HepG2 (cell line): Measurements from ENCODE around the gene RBMS2. TPM values are rescaled to one million over a fixed set of nuclear protein-coding genes. Genes with fewer than 3 reads are reported as not detected.

ENCODE experiments used
- ATAC-seq: fragments of 200-7000 bp; cut with Tn5 transposase; 3 replicates; pipeline ENCODE4 v1.9.1; 2020; ENCODE audit warnings: mild to moderate bottlenecking, moderate library complexity
- BruUV-seq: library from RNA; stranded (reverse); fragments of 400-500 nt; replicated peaks from 2 replicates; lab custom pipeline; 2021; lab: Mats Ljungman, UMichigan
- CTCF ChIA-PET: fragments of 300-600 bp; formaldehyde crosslinking; extraction: SDS; loops from one replicate; lab custom pipeline; 2021; ENCODE audit warnings: low total read pairs, inconsistent platforms, low intra/inter-chr PET ratio; lab: Yijun Ruan, JAX
- POLR2A ChIA-PET: fragments of 350-600 bp; sonication (Branson Sonifier 250); formaldehyde crosslinking; loops from one replicate; lab custom pipeline; 2020; ENCODE audit warnings: antibody characterized with exemption, inconsistent platforms; lab: Yijun Ruan, JAX
- DNase-seq: peaks from one replicate; pipeline ENCODE4 v3.0.0-alpha.2; 2015; ENCODE audit warnings: low spot score
- FAIRE-seq: peaks from 3 replicates; lab custom pipeline; 2011; peaks lifted over from hg19 to GRCh38; lab: Jason Lieb, UNC
- H2AFZ ChIP-seq: one replicate; pipeline ENCODE4 v1.6.1; 2011; ENCODE audit warnings: low read length, inconsistent platforms
- H3K27ac ChIP-seq: fragments of 300-600 bp; 3 replicates; pipeline ENCODE4 v1.8.0; 2011; ENCODE audit warnings: mixed run types, mild to moderate bottlenecking, mixed read lengths, low read length, inconsistent platforms; ENCODE audit not compliant: insufficient read depth; ENCODE audit errors: extremely low read length
- H3K27me3 ChIP-seq, 2 experiments: fragments of 200-600 bp in 1 of 2; 2 replicates in 1 of 2; 3 replicates in 1 of 2; pipeline versions ENCODE4 v1.6.0 to v1.8.0; 2011; ENCODE audit warnings: low read length in 2 of 2, mild to moderate bottlenecking in 2 of 2, moderate library complexity in 2 of 2, inconsistent platforms in 1 of 2; ENCODE audit not compliant: insufficient read depth in 2 of 2, control insufficient read depth in 1 of 2
- H3K36me3 ChIP-seq, 2 experiments: fragments of 200-600 bp in 1 of 2; replicated peaks in 1 of 2; 2 replicates in 1 of 2; 3 replicates in 1 of 2; pipeline versions ENCODE4 v1.5.1 to v1.8.0; 2011; ENCODE audit warnings: low read length in 2 of 2, inconsistent platforms in 1 of 2; ENCODE audit not compliant: insufficient read depth in 2 of 2, control insufficient read depth in 1 of 2
- H3K4me1 ChIP-seq: 2 replicates; pipeline ENCODE4 v1.5.1; 2012; ENCODE audit warnings: low read length, inconsistent platforms; ENCODE audit not compliant: insufficient read depth
- H3K4me2 ChIP-seq: 2 replicates; pipeline ENCODE4 v1.6.0; 2011; ENCODE audit warnings: low read depth, low read length, inconsistent platforms
- H3K4me3 ChIP-seq, 3 experiments: fragments of 200-600 bp in 1 of 3; sonication (generic), shearing (Covaris generic) in 1 of 3; replicated peaks in 1 of 3; 2 replicates each; pipeline ENCODE4 v1.5.1; 2011 to 2016; ENCODE audit warnings: low read length in 3 of 3, inconsistent platforms in 2 of 3, low read depth in 2 of 3, mild to moderate bottlenecking in 2 of 3, control low read depth in 1 of 3, mixed read lengths in 1 of 3; ENCODE audit not compliant: insufficient read depth in 1 of 3
- H3K79me2 ChIP-seq: one replicate; pipeline ENCODE4 v1.6.1; 2011; ENCODE audit warnings: low read length, inconsistent platforms; ENCODE audit not compliant: insufficient read depth
- H3K9ac ChIP-seq: 2 replicates; pipeline ENCODE4 v1.6.0; 2011; ENCODE audit warnings: mild to moderate bottlenecking, low read depth, low read length, inconsistent platforms; ENCODE audit not compliant: insufficient read depth
- H3K9me3 ChIP-seq: 2 replicates; pipeline ENCODE4 v1.5.1; 2012; ENCODE audit warnings: mild to moderate bottlenecking, low read length
- H4K20me1 ChIP-seq: 2 replicates; pipeline ENCODE4 v1.6.0; 2011; ENCODE audit warnings: inconsistent platforms, mild to moderate bottlenecking, low read length, moderate library complexity; ENCODE audit not compliant: insufficient read depth
- FOSL2 ChIP-seq: sonication (generic); formaldehyde crosslinking; IDR thresholded peaks from 2 replicates; pipeline ENCODE4 v1.4.0; 2020; ENCODE audit warnings: missing genetic modification reagents
- GATAD2A ChIP-seq: IDR thresholded peaks from 2 replicates; pipeline ENCODE4 v1.6.1; 2016
- IRF9 ChIP-seq: sonication (generic); formaldehyde crosslinking; IDR thresholded peaks from 2 replicates; pipeline ENCODE4 v1.8.0; 2022; ENCODE audit warnings: missing genetic modification reagents, mild to moderate bottlenecking, borderline replicate concordance
- KMT2B ChIP-seq: IDR thresholded peaks from 2 replicates; pipeline ENCODE4 v1.6.1; 2016; ENCODE audit warnings: missing genetic modification reagents, missing compliant biosample characterization
- ONECUT2 ChIP-seq: sonication (generic); formaldehyde crosslinking; IDR thresholded peaks from 2 replicates; pipeline ENCODE4 v1.4.0; 2020; ENCODE audit warnings: missing genetic modification reagents
- PHF20 ChIP-seq: sonication (generic); formaldehyde crosslinking; IDR thresholded peaks from 2 replicates; pipeline ENCODE4 v1.5.0; 2020; ENCODE audit warnings: mild to moderate bottlenecking, missing genetic modification reagents
- POLR2G ChIP-seq: fragments of 200-400 bp; formaldehyde crosslinking; IDR thresholded peaks from 2 replicates; pipeline ENCODE4 v1.6.1; 2018; ENCODE audit warnings: mild to moderate bottlenecking, low read depth, low read length, moderate library complexity
- SALL1 ChIP-seq: sonication (generic); formaldehyde crosslinking; IDR thresholded peaks from 2 replicates; pipeline ENCODE4 v1.8.0; 2022; ENCODE audit warnings: mild to moderate bottlenecking, missing genetic modification reagents
- TP53 ChIP-seq: sonication (generic); formaldehyde crosslinking; conservative IDR thresholded peaks from 2 replicates; pipeline ENCODE4 v1.4.0; 2020; ENCODE audit warnings: missing genetic modification reagents
- ZFY ChIP-seq: sonication (generic); formaldehyde crosslinking; IDR thresholded peaks from 2 replicates; pipeline ENCODE4 v1.4.0; 2020; ENCODE audit warnings: missing genetic modification reagents
- ZNF451 ChIP-seq: sonication (generic); formaldehyde crosslinking; IDR thresholded peaks from 2 replicates; pipeline ENCODE4 v1.5.0; 2020; ENCODE audit warnings: mild to moderate bottlenecking, missing genetic modification reagents
- ZNF564 ChIP-seq: sonication (generic); formaldehyde crosslinking; IDR thresholded peaks from 2 replicates; pipeline ENCODE4 v1.8.1; 2023; ENCODE audit warnings: mild to moderate bottlenecking, missing genetic modification reagents
- ZNF768 ChIP-seq: sonication (generic); formaldehyde crosslinking; IDR thresholded peaks from 2 replicates; pipeline ENCODE4 v1.4.0; 2020; ENCODE audit warnings: missing genetic modification reagents
- WGBS: methylation state at CpG from one replicate; pipeline ENCODE4 v1.1.6; 2017; ENCODE audit warnings: low lambda C conversion rate; 5-methylcytosine and 5-hydroxymethylcytosine counted together
- in situ Hi-C: cut with HindIII; loops from 2 replicates; pipeline ENCODE4 v1.10.0; 2017; ENCODE audit warnings: low pct_unique_long_range_greater_than_20kb; ENCODE audit not compliant: extremely low pct_ligation_motif_present
- intact Hi-C: fragments of 100-400 bp; cut with micrococcal nuclease; formaldehyde crosslinking; loops from one replicate; pipeline ENCODE4 v1.10.0; 2022; ENCODE audit not compliant: unreplicated experiment
- polyA plus RNA-seq, 8 experiments: library from polyadenylated mRNA; depleted of rRNA in 3 of 8; stranded (reverse) in 7 of 8; unstranded in 1 of 8; fragments of >200 nt; fragmentation: Illumina TruSeq in 4 of 8; extraction: Trizol in 4 of 8; gene quantifications; 2 replicates each; pipeline versions ENCODE4 v1.2.1 to v1.2.3, GENCODE V29; 2011 to 2016; ENCODE audit warnings: low read depth in 4 of 8, missing spikeins in 1 of 8, mixed read lengths in 1 of 8; ENCODE audit not compliant: insufficient read depth in 1 of 8
- total RNA-seq, 5 experiments: library from RNA; depleted of rRNA; stranded (reverse); fragments of >200 nt; fragmentation: Illumina TruSeq; extraction: Trizol; gene quantifications; 2 replicates each; pipeline ENCODE4 v1.2.3, GENCODE V29; 2016; ENCODE audit warnings: low read depth in 1 of 5
- TF ChIP-seq, protein P1 (sequence below): sonication (generic); formaldehyde crosslinking; IDR thresholded peaks from 2 replicates; pipeline ENCODE4 v1.4.0; 2020; ENCODE audit warnings: mild to moderate bottlenecking, missing genetic modification reagents

The RBMS2 gene
- total and polyA plus RNA-seq, 2 of the 13 experiments (the other 11 are each of a cell fraction or from before 2014, with no cell fraction given): 0.53 to 7.4 TPM

DNA sequence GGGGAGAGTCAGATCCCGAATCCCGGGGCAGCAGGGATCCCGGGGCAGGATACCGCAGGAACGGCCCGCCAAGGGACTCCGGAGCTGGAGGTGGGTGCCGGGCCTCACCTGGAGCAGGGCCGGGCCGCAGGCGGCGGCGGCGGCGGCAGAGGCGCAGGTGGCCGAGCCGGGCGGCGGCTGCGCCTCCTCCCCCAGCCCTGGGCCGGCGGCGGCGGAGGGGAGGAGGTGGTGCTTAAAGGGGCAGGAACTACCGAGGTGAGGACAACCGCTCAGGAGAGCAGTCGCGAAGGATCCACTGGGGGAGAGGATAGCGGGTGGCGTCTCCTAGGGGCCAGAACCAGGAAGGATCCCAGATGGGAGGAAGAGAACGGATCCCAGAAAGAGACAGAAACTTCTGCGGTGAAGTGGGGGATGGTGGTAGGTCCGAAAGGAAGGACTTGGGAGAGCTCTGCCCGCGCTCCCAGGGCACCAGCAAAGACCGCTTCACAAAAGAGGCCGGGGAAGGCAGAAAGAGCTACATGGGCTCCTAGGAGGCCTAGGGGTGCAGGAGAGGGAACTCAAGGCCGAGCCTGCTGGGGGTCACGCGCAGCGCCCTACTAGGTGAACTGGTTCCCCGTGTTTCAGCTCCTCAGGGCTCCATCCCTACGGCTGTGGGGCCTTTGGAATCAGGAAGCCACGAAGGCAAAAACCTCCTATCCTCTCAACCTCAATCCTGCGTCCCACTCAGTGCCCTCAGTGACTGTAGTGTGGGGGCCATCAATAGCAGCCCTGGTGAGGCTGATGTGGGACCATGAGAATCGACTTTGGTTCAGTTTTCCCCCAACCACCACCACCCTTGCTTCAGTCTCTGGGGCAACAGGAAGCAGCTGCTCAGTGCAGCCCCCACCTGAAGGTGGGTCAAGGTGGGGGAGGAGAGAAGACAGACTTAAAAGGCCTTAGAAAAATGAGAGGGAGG is 113.5 kb downstream of the RBMS2 start (continued):
- 0 out of 2 replicates have a peak, but pooled peaks have one; percentile 17 for TF ChIP-seq IRF9
- TF ChIP-seq, all 625 proteins: peak for 43

- peaks cover 24% of the 10 kb centered on the region for H3K79me2 ChIP-seq
- in situ Hi-C loops: no loop called here
- TF ChIP-seq FOSL2 (CRISPR knock-in tag) (peak; percentile 78), PHF20 (CRISPR knock-in tag) (0 out of 2 replicates have a peak, but pooled peaks have one; percentile 33), ZFY (CRISPR knock-in tag) (peak; percentile 60), ZNF451 (0 out of 2 replicates have a peak, but pooled peaks have one; percentile 37), KMT2B (CRISPR knock-in tag) (0 out of 2 replicates have a peak, but pooled peaks have one; percentile 22), ONECUT2 (CRISPR knock-in tag) (no peak), POLR2G (peak; percentile 15; the same call in 1 of the 2 replicates), GATAD2A (CRISPR knock-in tag) (no peak), SALL1 (CRISPR knock-in tag) (no peak), ZNF564 (0 out of 2 replicates have a peak, but pooled peaks have one; percentile 27), ZNF768 (CRISPR knock-in tag) (no peak), TP53 (CRISPR knock-in tag) (no peak)
- TF ChIP-seq, protein P1, sequence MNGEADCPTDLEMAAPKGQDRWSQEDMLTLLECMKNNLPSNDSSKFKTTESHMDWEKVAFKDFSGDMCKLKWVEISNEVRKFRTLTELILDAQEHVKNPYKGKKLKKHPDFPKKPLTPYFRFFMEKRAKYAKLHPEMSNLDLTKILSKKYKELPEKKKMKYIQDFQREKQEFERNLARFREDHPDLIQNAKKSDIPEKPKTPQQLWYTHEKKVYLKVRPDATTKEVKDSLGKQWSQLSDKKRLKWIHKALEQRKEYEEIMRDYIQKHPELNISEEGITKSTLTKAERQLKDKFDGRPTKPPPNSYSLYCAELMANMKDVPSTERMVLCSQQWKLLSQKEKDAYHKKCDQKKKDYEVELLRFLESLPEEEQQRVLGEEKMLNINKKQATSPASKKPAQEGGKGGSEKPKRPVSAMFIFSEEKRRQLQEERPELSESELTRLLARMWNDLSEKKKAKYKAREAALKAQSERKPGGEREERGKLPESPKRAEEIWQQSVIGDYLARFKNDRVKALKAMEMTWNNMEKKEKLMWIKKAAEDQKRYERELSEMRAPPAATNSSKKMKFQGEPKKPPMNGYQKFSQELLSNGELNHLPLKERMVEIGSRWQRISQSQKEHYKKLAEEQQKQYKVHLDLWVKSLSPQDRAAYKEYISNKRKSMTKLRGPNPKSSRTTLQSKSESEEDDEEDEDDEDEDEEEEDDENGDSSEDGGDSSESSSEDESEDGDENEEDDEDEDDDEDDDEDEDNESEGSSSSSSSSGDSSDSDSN: peak; percentile 36; the same call in 1 of the 2 replicates
Measured at GRCh38 chr12:56635806-56636674, 114.4 kb downstream of the RBMS2 start.

More at GRCh38 chr12:56635806-56636674, 114.4 kb downstream of the RBMS2 start:
- Histone ChIP-seq H3K4me1 (peaks cover 41% of the 10 kb centered on the region), H3K4me3 (peak overlapping the region; percentile 68 to 92 (median 80)), H3K9me3 (no peaks in the 10 kb centered on the region), H3K27ac (peak overlapping the region; percentile 92), H3K9ac (peak overlapping the region; percentile 77), H3K4me2 (peak overlapping the region; percentile 100), H3K36me3 (peaks cover 3 to 30% of the 10 kb centered on the region in 2 experiments), H3K27me3 (peaks cover 0 to 3% of the 10 kb centered on the region in 2 experiments; a peak in 1 of 5 replicates), H2AFZ (peak overlapping the region; percentile 87), H4K20me1 (no peaks in the 10 kb centered on the region)
- ChIA-PET POLR2A (interaction anchor here (0.6 to 3.9 kb wide), 27 partner anchors 7 to 819 kb away, joined by 3 to 58 read pairs (median 4); partner anchors contain the start of genes ATP5F1B, CNPY2, CS and DNAJC14), CTCF (interaction anchor here (1.8 kb wide), 1 partner anchor 10 kb away, joined by 5 read pairs; the partner anchor contains the start of gene ATP5F1B)
- no peak for FAIRE-seq
- intact Hi-C loops: loop anchor here (1.0 kb wide), 3 partner anchors 35 to 123 kb away; no protein-coding TSS in a partner anchor
- DNase-seq: peak; percentile 84
- WGBS: 2% methylated on average over 11 of the region's 20 CpGs
- no TSS peak for BruUV-seq
- peak; percentile 80 for ATAC-seq
